ENCODE measurements around the gene MSTN. TPM values are rescaled to one million over a fixed set of nuclear protein-coding genes. Genes with fewer than 3 reads are reported as not detected.
"Not testable (repeated sequence)": the region's sequence is repeated elsewhere in the genome, so short reads cannot be mapped to it uniquely, and the experiment has no call there.

MSTN gene
- polyA plus RNA-seq, 1 experiment, result 0.06 TPM

GRCh38 chr2:190031969-190032618, 30.4 kb downstream of the MSTN start:
- Histone ChIP-seq H3K27me3 (ENCODE audit: control insufficient read depth, insufficient read depth, low read length) (no peaks in the 10 kb centered on the region), H3K4me3 (ENCODE audit: low read depth, low read length) (no peak overlapping the region), H3K9me3 (ENCODE audit: control insufficient read depth, insufficient read depth, low read length) (no peaks in the 10 kb centered on the region), H3K27ac (ENCODE audit: low read depth, low read length) (no peak overlapping the region)
- no peak for TF ChIP-seq CTCF (IDR thresholded peaks at IDR 0.05; ENCODE audit: low read depth, low read length)
- POLR2A ChIA-PET, result no interaction called here
- no peak for DNase-seq (ENCODE audit: low read depth, low spot score)
- CTCF ChIA-PET, result no interaction called here

GRCh38 chr2:190023860-190024259, 38.7 kb downstream of the MSTN start:
- H3K27me3 ChIP-seq (ENCODE audit: control insufficient read depth, insufficient read depth, low read length), result peaks cover 7% of the 10 kb centered on the region
- ChIA-PET POLR2A (no interaction called here), CTCF (interaction anchor here (0.5 to 2.3 kb wide), 23 partner anchors 10 to 488 kb away, joined by 3 to 15 read pairs (median 4); partner anchors contain the start of gene OSGEPL1)
- H3K4me3 ChIP-seq (ENCODE audit: low read depth, low read length), result no peak overlapping the region
- H3K9me3 ChIP-seq (ENCODE audit: control insufficient read depth, insufficient read depth, low read length), result peaks cover 4% of the 10 kb centered on the region; the same call in 1 of the 2 replicates
- H3K27ac ChIP-seq (ENCODE audit: low read depth, low read length), result no peak overlapping the region
- peak; percentile 65 for TF ChIP-seq CTCF (IDR thresholded peaks at IDR 0.05; ENCODE audit: low read depth, low read length)
- peak; percentile 2 for DNase-seq (ENCODE audit: low read depth, low spot score)

- CTCF ChIA-PET, result interaction anchor here (0.6 kb wide), 1 partner anchor 299 kb away, joined by 3 read pairs; no protein-coding TSS in a partner anchor
- Histone ChIP-seq H3K9me3 (ENCODE audit: control insufficient read depth, insufficient read depth, low read length) (peaks cover 6% of the 10 kb centered on the region; the same call in 1 of the 2 replicates), H3K27ac (ENCODE audit: low read depth, low read length) (no peak overlapping the region), H3K27me3 (ENCODE audit: control insufficient read depth, insufficient read depth, low read length) (peaks cover 7% of the 10 kb centered on the region), H3K4me3 (ENCODE audit: low read depth, low read length) (no peak overlapping the region)
- TF ChIP-seq CTCF (IDR thresholded peaks at IDR 0.05; ENCODE audit: low read depth, low read length), result no peak
- POLR2A ChIA-PET, result no interaction called here
- DNase-seq (ENCODE audit: low read depth, low spot score), result no peak
These were observed 41.8 kb downstream of the MSTN start for GRCh38 chr2:190020720-190021119.

- H3K4me3 ChIP-seq (ENCODE audit: low read depth, low read length), result no peak overlapping the region
- CTCF ChIA-PET, result no interaction called here
- POLR2A ChIA-PET, result no interaction called here
- no peak for DNase-seq (ENCODE audit: low read depth, low spot score)
- H3K27me3 ChIP-seq (ENCODE audit: control insufficient read depth, insufficient read depth, low read length), result peaks cover 7% of the 10 kb centered on the region
- TF ChIP-seq CTCF (IDR thresholded peaks at IDR 0.05; ENCODE audit: low read depth, low read length), result no peak
- peaks cover 14% of the 10 kb centered on the region; the same call in 1 of the 2 replicates for H3K9me3 ChIP-seq (ENCODE audit: control insufficient read depth, insufficient read depth, low read length)
- H3K27ac ChIP-seq (ENCODE audit: low read depth, low read length), result no peak overlapping the region
These were observed 44.7 kb downstream of the MSTN start for GRCh38 chr2:190017837-190018236.

- CTCF ChIA-PET; POLR2A ChIA-PET; DNase-seq (ENCODE audit: low read depth, low spot score); H3K27ac ChIP-seq (ENCODE audit: low read depth, low read length); H3K27me3 ChIP-seq (ENCODE audit: control insufficient read depth, insufficient read depth, low read length); H3K4me3 ChIP-seq (ENCODE audit: low read depth, low read length): not testable (repeated sequence)
- peaks cover 14% of the 10 kb centered on the region; the same call in 1 of the 2 replicates for H3K9me3 ChIP-seq (ENCODE audit: control insufficient read depth, insufficient read depth, low read length)
These were observed 46.6 kb downstream of the MSTN start for GRCh38 chr2:190015969-190016368.

Data from AG04450 (cell line).